ENCODE measurements around the gene NUDT16L1.
"Not testable (repeated sequence)": the region's sequence is repeated elsewhere in the genome, so short reads cannot be mapped to it uniquely, and the experiment has no call there.

Gene NUDT16L1

GRCh38 chr16:4726616-4727015 is 33.3 kb downstream of the NUDT16L1 start:
- DNase-seq = no peak

DNA sequence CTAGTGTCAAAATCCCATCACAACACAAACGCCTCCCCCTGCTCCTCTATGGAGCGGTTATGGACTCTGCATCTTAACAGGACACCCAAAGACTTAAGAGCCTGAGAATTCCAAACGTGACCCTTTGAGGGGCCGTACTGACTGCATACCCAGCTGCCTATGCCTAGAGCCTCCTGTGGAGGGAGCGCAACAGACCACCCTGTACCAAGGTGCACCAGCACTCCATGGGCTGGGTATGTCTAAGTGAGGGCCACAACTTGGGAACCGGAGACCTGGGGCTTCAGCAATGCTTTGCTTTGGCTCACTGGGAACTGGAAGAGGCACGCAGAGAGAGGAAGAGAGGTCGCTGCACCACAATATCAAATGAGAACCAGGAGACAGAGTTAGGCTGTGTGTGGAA is 35.3 kb downstream of the NUDT16L1 start:
- no peak for DNase-seq

DNA sequence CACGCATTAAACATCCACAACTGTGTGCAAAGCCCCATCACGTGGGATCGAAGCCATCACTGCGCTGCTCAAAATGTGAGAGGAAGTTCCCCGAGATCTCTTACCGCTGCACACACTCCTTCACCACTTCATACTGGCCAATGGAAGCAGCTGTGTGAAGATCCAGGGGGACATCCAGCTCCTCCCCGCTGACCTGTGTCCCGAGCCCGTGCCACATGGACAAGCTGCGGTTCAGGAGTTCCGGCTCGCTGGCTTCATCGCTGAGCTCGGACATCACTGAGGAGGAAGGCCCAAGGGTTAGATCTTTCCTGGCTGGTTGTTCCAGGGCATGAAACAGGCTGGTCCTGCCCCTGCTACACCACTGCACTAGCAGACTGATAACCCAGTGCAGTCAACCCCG is 36.5 kb downstream of the NUDT16L1 start:
- no peak for DNase-seq

GRCh38 chr16:4733211-4733742 is 39.9 kb downstream of the NUDT16L1 start:
- DNase-seq = no peak

DNA sequence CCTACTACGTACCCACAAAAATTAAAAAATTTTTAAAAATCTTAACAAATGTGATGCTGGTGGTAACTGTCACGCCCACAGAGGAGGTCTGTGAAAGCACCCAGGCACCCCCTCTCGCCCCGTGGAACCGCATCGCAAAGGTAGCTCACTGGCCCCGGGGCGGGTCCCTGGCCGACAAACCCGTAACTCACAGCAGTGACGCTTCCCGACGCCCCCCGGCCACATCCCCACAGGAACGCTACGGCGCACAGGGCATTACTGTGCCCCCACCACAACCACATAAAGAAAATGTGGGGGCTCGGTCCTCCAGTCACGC is 40.3 kb downstream of the NUDT16L1 start:
- no peak for DNase-seq

DNA sequence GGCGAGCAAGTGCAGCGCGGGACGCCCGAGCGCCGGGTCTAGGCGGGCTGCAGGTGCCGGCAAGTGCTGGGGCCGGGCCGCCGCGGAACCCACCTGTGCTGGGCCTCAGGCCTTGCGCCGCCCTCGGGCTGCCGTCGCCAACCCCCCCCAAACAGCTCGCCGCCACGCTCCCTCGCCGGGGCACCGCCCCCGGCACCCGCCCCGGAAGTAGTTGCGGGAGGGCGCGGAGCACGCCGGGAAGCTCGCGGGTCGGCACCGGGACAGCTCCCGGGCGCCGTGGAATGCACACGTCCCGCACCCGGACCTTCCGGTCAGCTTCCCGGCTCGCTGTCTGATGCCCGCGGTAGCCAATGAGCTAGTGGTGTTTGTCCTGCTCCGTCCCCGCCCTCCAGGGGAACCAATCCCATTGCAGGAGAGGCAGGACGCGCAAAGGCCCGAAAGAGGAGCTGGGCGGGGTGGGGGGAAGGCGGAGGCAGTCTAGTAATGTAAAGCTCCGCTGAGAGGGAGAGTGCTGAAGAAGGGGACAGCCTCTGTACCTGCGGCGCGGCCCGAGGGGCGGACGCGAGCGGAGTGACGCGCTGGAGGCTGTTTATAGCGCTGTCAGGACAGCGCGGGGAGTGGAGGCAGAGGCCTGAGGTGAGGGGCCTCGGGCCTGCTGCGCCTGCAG is 40.8 kb downstream of the NUDT16L1 start, which contains the start of the genes ANKS3 and DNAAF8:
Gene ANKS3 (minus strand): TSS at position 209 of the 667 bp plus-strand sequence. CDS start 4,122 bp downstream, outside the sequence.
Gene DNAAF8 (plus strand): TSS at position 475 of the 667 bp plus-strand sequence. CDS start 1,978 bp downstream, outside the sequence.
- DNase-seq = peak; percentile 92

GRCh38 chr16:4734730-4735535 is 41.6 kb downstream of the NUDT16L1 start:
- peak; percentile 69 for DNase-seq

DNA sequence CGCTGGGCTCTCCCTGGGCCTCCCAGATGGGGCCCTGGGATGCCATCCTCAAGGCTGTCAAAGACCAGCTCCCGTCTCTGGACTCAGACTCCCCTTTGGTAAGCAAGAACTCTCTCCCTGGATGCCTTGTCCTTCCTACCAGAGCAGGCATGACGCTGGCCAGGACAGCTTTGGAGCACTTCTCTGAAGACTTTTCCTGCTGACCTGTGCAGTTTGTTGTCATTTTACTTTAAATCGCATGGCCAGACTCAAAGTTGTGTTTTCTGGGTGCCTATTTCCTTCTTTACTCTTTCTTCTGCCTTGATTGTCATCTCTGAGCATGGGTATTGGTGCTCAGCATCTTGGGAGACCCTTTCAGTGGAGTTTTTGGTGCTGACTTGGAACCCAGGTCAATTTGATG is 43.2 kb downstream of the NUDT16L1 start:
- DNase-seq = no peak

DNA sequence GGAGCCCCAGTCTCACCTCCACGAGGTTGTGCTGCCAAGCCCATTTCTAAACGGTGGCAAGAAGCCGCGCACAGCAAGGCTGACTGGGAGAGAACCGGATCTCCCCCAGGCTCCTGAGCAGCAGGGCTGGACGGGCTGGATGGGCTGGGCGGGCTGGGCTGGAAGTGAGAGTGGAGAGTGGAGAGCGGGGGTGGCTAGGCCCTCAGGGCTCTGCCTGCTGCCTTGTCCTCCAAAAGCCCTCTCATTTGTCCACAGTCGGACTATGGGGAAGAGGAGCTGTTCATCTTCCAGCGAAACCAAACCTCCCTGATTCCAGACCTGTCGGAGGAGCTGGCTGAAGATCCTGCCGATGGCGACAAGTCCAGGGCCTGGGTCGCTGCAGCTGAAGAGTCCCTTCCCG is 44.2 kb downstream of the NUDT16L1 start:
- no peak for DNase-seq

DNA sequence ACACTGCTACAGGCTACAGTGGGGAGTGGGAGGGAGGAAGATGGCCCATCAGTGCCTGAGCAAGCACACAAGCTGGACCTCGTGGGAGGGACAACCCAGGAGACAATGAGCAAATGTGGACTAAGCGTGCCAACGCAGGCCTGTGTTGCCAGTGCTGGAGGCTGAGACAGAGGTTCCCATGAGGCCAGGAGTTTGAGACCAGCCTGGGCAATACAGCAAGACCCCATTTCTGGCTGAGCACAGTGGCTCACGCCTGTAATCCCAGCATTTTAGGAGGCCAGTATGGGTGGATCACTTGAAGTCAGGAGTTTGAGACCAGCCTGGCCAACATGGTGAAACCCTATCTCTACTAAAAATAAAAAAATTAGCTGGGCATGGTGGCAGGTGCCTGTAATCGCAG is 45.0 kb downstream of the NUDT16L1 start:
- not testable (repeated sequence) for DNase-seq

DNA sequence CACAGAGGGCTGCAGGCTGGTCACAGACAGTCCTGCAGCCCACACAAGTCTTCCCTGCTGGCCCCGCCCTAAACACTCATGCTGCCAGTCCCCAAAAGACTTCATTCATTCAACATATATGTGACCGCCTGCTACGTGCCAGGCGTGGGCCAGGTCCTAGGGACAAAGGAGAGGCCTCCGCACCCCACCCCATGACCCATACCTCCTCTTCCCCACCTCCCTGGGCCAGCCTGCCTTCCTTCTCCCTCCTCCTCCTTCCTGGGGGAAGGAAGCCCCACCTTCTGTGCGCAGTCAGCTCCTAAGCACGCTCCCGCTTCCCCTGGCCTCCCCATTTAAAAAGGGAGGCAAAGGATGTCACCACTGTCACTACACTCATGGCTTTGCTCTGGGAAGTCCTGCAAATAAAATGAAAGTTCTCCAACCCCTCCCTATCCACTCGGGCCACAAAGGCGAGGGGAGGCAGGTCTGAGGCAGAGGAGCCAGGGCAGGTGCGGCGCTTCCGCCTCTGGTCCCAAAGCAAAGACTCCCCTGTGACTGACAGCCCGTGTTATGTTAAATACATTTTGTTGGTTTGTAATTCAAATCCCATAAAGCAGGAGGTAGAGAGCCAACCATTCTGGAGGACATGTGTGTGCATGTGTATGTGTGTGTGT is 50.0 kb downstream of the NUDT16L1 start:
- DNase-seq = no peak

DNA sequence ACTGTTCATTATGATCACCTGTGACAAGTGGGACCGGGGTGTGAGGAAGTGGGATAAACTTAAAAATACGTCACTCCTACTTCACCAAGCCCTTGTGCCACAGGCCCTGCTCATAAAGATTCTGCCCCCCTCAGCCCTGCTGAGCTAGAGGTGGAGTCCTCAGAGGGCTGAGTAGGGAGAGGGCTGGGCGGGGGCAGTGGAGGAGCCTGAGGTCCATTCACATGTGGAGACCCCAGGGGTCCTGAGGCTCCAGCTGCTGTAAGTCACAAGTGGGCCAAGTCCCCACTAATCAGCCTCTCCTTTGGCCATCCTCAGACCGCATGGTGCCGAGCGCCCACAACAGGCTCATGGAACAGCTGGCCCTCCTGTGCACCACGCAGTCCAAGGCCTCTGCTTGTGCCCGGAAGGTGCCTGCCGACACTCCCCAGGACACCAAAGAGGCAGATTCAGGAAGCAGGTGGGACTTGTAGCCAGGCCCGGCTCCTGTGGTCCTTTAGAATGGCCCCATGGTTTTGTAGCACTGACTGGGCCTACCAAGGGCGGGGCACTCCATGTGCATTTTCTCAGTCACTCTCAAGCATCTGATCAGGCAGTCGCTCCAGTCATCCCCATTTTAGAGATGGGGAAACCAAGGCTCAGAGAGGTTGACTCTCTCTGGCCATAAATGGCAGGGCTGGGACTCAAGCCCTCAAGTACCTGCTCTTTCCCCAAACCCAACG is 51.4 kb downstream of the NUDT16L1 start:
- no peak for DNase-seq

DNA sequence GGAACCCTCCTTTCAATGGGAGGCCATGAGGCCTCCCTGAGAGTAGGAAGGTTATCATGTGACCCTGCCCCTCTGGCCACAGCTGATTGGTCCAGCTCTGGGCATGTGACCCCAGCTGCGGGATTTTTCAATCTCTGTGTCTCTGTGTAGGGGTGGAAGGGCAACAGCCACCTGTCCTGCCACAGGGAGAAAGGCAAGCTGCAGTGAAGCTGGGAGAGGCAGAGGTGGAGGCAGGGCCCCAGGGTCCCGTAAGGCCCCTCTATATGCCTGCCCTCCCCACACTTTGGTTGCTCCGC is 51.9 kb downstream of the NUDT16L1 start:
- DNase-seq = no peak

Data from kidney glomerular epithelial cell (primary cell).